ENCODE results near the gene HNRNPU. TPM values are rescaled to one million over a fixed set of nuclear protein-coding genes. Genes with fewer than 3 reads are reported as not detected.

HNRNPU gene
- total and polyA plus RNA-seq, 2 of the 13 experiments (the other 11 are each of a cell fraction or from before 2014, with no cell fraction given), result 101 to 508 TPM

DNA sequence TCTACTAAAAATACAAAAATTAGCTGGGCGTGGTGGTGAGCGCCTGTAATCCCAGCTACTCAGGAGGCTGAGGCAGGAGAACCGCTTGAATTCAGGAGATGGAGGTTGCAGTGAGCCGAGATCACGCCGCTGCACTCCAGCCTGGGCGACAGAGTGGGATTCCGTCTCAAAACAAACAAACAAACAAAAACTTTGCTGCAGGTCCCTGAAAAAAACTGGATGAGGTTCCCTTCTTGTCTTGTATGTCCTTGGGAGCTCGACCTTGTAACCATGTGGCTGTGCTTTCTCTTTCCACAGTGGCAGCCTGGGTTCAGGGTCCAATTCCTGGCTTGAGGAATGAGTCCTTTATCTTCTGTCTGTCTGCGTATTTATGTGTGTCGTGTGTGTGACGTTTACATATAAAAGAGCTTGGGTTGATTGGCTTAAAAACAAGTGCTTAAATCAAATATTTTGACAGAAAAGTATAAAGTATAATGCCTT lies 46.9 kb downstream of the HNRNPU start (continued):
- TF ChIP-seq ZSCAN22 (CRISPR knock-in tag; IDR thresholded peaks at IDR 0.05), result no peak
- TF ChIP-seq, protein P1, sequence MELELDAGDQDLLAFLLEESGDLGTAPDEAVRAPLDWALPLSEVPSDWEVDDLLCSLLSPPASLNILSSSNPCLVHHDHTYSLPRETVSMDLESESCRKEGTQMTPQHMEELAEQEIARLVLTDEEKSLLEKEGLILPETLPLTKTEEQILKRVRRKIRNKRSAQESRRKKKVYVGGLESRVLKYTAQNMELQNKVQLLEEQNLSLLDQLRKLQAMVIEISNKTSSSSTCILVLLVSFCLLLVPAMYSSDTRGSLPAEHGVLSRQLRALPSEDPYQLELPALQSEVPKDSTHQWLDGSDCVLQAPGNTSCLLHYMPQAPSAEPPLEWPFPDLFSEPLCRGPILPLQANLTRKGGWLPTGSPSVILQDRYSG (CRISPR knock-in tag; IDR thresholded peaks at IDR 0.05), result no peak
- TF ChIP-seq NFATC3 (CRISPR knock-in tag; IDR thresholded peaks at IDR 0.05), result no peak

DNA sequence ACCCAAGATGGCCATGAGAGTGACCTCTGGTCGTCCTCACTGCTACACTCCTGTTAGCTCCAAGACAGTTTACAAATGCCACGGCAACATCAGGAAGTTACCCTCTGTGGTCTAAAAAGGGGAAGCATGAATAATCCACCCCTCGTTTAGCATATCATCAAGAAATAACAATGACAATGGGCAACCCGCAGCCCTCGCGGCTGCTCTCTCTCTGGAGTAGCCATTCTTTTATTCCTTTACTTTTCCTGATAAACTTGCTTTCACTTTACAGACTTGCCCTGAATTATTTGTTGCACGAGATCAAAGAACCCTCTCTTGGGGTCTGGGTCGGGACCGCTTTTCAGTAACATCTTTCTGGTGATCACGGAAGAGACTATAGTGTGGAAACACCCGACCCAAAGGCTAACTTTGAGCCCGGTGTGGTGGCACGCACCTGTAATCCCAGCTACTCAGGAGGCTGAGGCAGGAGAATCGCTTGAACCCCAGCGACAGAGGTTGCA lies 48.7 kb downstream of the HNRNPU start:
- H2AFZ ChIP-seq (ENCODE audit: low read length), result no peak overlapping the region
- no peak for ATAC-seq
- CTCF ChIA-PET (ENCODE audit: low intra/inter-chr PET ratio, low total read pairs), result no interaction called here

More for the DNA sequence above, 48.7 kb downstream of the HNRNPU start:
- Histone ChIP-seq H3K36me3 (replicated peaks in 1 of 2; ENCODE audit: control insufficient read depth in 1 of 2, insufficient read depth in 2 of 2, low read length in 2 of 2) (no peaks in the 10 kb centered on the region), H3K9me3 (ENCODE audit: low read length) (no peaks in the 10 kb centered on the region), H3K9ac (ENCODE audit: insufficient read depth, low read depth, low read length) (no peak overlapping the region), H3K27me3 (ENCODE audit: control insufficient read depth in 1 of 2, insufficient read depth in 2 of 2, low read length in 2 of 2) (no peaks in the 10 kb centered on the region), H3K4me3 (replicated peaks in 1 of 3; ENCODE audit: insufficient read depth in 1 of 3, low read depth in 2 of 3, low read length in 3 of 3) (no peak overlapping the region), H4K20me1 (ENCODE audit: insufficient read depth, low read length) (no peaks in the 10 kb centered on the region), H3K4me2 (ENCODE audit: low read depth, low read length) (no peak overlapping the region), H3K4me1 (ENCODE audit: insufficient read depth, low read length) (peaks cover 23% of the 10 kb centered on the region), H3K27ac (ENCODE audit: extremely low read length, insufficient read depth, low read length) (no peak overlapping the region), H3K79me2 (ENCODE audit: insufficient read depth, low read length) (no peaks in the 10 kb centered on the region)
- WGBS (ENCODE audit: low lambda C conversion rate), result 88% methylated on average over 15 of the region's 15 CpGs
- intact Hi-C loops (cut with micrococcal nuclease; ENCODE audit: unreplicated experiment), result no loop called here
- POLR2A ChIA-PET, result no interaction called here
- TF ChIP-seq ARNTL (CRISPR knock-in tag; IDR thresholded peaks at IDR 0.05) (no peak), POLR2AphosphoS2 (IDR thresholded peaks at IDR 0.05; ENCODE audit: low read depth, low read length) (no peak), ZSCAN29 (CRISPR knock-in tag; conservative IDR thresholded peaks at IDR 0.05) (no peak), RFX1 (IDR thresholded peaks at IDR 0.05) (no peak), MEF2D (CRISPR knock-in tag; IDR thresholded peaks at IDR 0.05) (no peak), KDM3A (CRISPR knock-in tag; IDR thresholded peaks at IDR 0.05; ENCODE audit: low read depth) (no peak), MAFK (conservative IDR thresholded peaks at IDR 0.05 in 1 of 2, IDR thresholded peaks at IDR 0.05 in 1 of 2; ENCODE audit: low read length in 2 of 2) (no peak), ZNF670 (CRISPR knock-in tag; IDR thresholded peaks at IDR 0.05; ENCODE audit: borderline replicate concordance) (no peak), RFX3 (CRISPR knock-in tag; IDR thresholded peaks at IDR 0.05) (no peak), SP140L (CRISPR knock-in tag; IDR thresholded peaks at IDR 0.05; ENCODE audit: borderline replicate concordance) (no peak), ZNF17 (CRISPR knock-in tag; IDR thresholded peaks at IDR 0.05) (no peak), ZMYM3 (CRISPR knock-in tag; IDR thresholded peaks at IDR 0.05) (no peak), FLYWCH1 (CRISPR knock-in tag; IDR thresholded peaks at IDR 0.05) (no peak), ZNF644 (CRISPR knock-in tag; IDR thresholded peaks at IDR 0.05; ENCODE audit: low read depth) (no peak), FOXK2 (IDR thresholded peaks at IDR 0.05) (no peak), ZNF678 (CRISPR knock-in tag; IDR thresholded peaks at IDR 0.05) (no peak), ZNF24 (IDR thresholded peaks at IDR 0.05) (no peak)
- TF ChIP-seq, protein P2, sequence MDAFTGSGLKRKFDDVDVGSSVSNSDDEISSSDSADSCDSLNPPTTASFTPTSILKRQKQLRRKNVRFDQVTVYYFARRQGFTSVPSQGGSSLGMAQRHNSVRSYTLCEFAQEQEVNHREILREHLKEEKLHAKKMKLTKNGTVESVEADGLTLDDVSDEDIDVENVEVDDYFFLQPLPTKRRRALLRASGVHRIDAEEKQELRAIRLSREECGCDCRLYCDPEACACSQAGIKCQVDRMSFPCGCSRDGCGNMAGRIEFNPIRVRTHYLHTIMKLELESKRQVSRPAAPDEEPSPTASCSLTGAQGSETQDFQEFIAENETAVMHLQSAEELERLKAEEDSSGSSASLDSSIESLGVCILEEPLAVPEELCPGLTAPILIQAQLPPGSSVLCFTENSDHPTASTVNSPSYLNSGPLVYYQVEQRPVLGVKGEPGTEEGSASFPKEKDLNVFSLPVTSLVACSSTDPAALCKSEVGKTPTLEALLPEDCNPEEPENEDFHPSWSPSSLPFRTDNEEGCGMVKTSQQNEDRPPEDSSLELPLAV (CRISPR knock-in tag; conservative IDR thresholded peaks at IDR 0.05; ENCODE audit: low read depth), result no peak
- TF ChIP-seq, protein P3, sequence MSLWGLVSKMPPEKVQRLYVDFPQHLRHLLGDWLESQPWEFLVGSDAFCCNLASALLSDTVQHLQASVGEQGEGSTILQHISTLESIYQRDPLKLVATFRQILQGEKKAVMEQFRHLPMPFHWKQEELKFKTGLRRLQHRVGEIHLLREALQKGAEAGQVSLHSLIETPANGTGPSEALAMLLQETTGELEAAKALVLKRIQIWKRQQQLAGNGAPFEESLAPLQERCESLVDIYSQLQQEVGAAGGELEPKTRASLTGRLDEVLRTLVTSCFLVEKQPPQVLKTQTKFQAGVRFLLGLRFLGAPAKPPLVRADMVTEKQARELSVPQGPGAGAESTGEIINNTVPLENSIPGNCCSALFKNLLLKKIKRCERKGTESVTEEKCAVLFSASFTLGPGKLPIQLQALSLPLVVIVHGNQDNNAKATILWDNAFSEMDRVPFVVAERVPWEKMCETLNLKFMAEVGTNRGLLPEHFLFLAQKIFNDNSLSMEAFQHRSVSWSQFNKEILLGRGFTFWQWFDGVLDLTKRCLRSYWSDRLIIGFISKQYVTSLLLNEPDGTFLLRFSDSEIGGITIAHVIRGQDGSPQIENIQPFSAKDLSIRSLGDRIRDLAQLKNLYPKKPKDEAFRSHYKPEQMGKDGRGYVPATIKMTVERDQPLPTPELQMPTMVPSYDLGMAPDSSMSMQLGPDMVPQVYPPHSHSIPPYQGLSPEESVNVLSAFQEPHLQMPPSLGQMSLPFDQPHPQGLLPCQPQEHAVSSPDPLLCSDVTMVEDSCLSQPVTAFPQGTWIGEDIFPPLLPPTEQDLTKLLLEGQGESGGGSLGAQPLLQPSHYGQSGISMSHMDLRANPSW (CRISPR knock-in tag; IDR thresholded peaks at IDR 0.05; ENCODE audit: borderline replicate concordance), result no peak
- FAIRE-seq (no peak), DNase-seq (ENCODE audit: low spot score) (no peak)
- no TSS peak for BruUV-seq (replicated peaks)
- in situ Hi-C loops (cut with HindIII; ENCODE audit: extremely low pct_ligation_motif_present, low pct_unique_long_range_greater_than_20kb), result no loop called here

All from HepG2 (cell line).